ENCODE results near the gene MAST3. TPM values are rescaled to one million over a fixed set of nuclear protein-coding genes. Genes with fewer than 3 reads are reported as not detected.
"Not testable (repeated sequence)": the region's sequence is repeated elsewhere in the genome, so short reads cannot be mapped to it uniquely, and the experiment has no call there.

MAST3 gene
- total RNA-seq, 1 donor from 2014 or later, result 4.3 TPM

- DNase-seq, result not testable (repeated sequence)
Observed at GRCh38 chr19:18089096-18089541, 8.5 kb upstream of the MAST3 start.

- no peak for DNase-seq
Observed at GRCh38 chr19:18089726-18090125, 7.9 kb upstream of the MAST3 start.

- DNase-seq, result no peak
Observed at GRCh38 chr19:18090545-18091216, 6.9 kb upstream of the MAST3 start.

- DNase-seq, result no peak
Observed at GRCh38 chr19:18091217-18091608, 6.4 kb upstream of the MAST3 start.

GRCh38 chr19:18093439-18094161 is 4.0 kb upstream of the MAST3 start:
- no peak for DNase-seq

- DNase-seq, result no peak
Observed at GRCh38 chr19:18096258-18096657, 1.3 kb upstream of the MAST3 start.

GRCh38 chr19:18097993-18098890 is 664 bp downstream of the MAST3 start:
- DNase-seq, result no peak

- no peak for DNase-seq
Observed at GRCh38 chr19:18098891-18099622, 1.5 kb downstream of the MAST3 start.

GRCh38 chr19:18099623-18099995 is 2.0 kb downstream of the MAST3 start:
- DNase-seq, result no peak

GRCh38 chr19:18100710-18101109 is 3.1 kb downstream of the MAST3 start:
- DNase-seq, result no peak

GRCh38 chr19:18101268-18101667 is 3.7 kb downstream of the MAST3 start:
- DNase-seq, result no peak

GRCh38 chr19:18102916-18103542 is 5.5 kb downstream of the MAST3 start:
- no peak for DNase-seq

GRCh38 chr19:18104793-18105131 is 7.2 kb downstream of the MAST3 start:
- no peak for DNase-seq

GRCh38 chr19:18105259-18105658 is 7.7 kb downstream of the MAST3 start:
- not testable (repeated sequence) for DNase-seq

- DNase-seq, result no peak
Observed at GRCh38 chr19:18107235-18107634, 9.7 kb downstream of the MAST3 start.

- no peak for DNase-seq
Observed at GRCh38 chr19:18108897-18109296, 11.3 kb downstream of the MAST3 start.

GRCh38 chr19:18109341-18109732 is 11.8 kb downstream of the MAST3 start:
- DNase-seq, result no peak

- DNase-seq, result no peak
Observed at GRCh38 chr19:18109733-18110608, 12.4 kb downstream of the MAST3 start.

GRCh38 chr19:18110609-18111232 is 13.1 kb downstream of the MAST3 start:
- DNase-seq, result no peak

GRCh38 chr19:18112989-18113478 is 15.5 kb downstream of the MAST3 start:
- peak; percentile 43 for DNase-seq
